IMR-90 (cell line): ENCODE data around the gene RANBP10. TPM values are rescaled to one million over a fixed set of nuclear protein-coding genes. Genes with fewer than 3 reads are reported as not detected.

ENCODE experiments used
- ATAC-seq: fragments of 200-7000 bp; cut with Tn5 transposase; 2 replicates; pipeline ENCODE4 v1.9.1; 2020; ENCODE audit warnings: low read depth, mild to moderate bottlenecking, moderate library complexity
- BruUV-seq: library from RNA; stranded (reverse); fragments of 400-500 nt; replicated peaks from 2 replicates; lab custom pipeline; 2021; lab: Mats Ljungman, UMichigan
- CTCF ChIA-PET: fragments of 300-600 bp; formaldehyde crosslinking; extraction: SDS; loops from one replicate; lab custom pipeline; 2021; ENCODE audit warnings: antibody characterized with exemption; lab: Yijun Ruan, JAX
- POLR2A ChIA-PET: fragments of 300-600 bp; sonication (Branson Sonifier 250); formaldehyde crosslinking; loops from one replicate; lab custom pipeline; 2022; ENCODE audit warnings: antibody characterized with exemption; ENCODE audit not compliant: unreplicated experiment; lab: Charles Lee
- DNase-seq: peaks from one replicate; pipeline ENCODE4 v3.0.0; 2013
- H2AFZ ChIP-seq: replicated peaks from 2 replicates; pipeline ENCODE3; 2013; ENCODE audit warnings: low read length, mild to moderate bottlenecking; ENCODE audit not compliant: poor library complexity
- H2AK5ac ChIP-seq: 2 replicates; pipeline ENCODE4 v1.6.1; 2013; ENCODE audit warnings: low read depth, low read length, inconsistent platforms
- H2AK9ac ChIP-seq: replicated peaks from 2 replicates; pipeline ENCODE3; 2013; ENCODE audit warnings: mild to moderate bottlenecking, low read depth, low read length, moderate library complexity; ENCODE audit not compliant: poor library complexity
- H2BK120ac ChIP-seq: 2 replicates; pipeline ENCODE4 v1.6.1; 2013; ENCODE audit warnings: low read depth, low read length, inconsistent platforms
- H2BK15ac ChIP-seq: 3 replicates; pipeline ENCODE4 v1.6.1; 2013; ENCODE audit warnings: low read depth, low read length, inconsistent platforms
- H2BK20ac ChIP-seq: 2 replicates; pipeline ENCODE4 v1.6.1; 2013; ENCODE audit warnings: low read depth, mild to moderate bottlenecking, inconsistent platforms, low read length, moderate library complexity
- H2BK5ac ChIP-seq: 2 replicates; pipeline ENCODE4 v1.6.1; 2013; ENCODE audit warnings: mild to moderate bottlenecking, low read depth, low read length, inconsistent platforms; ENCODE audit not compliant: poor library complexity, severe bottlenecking
- H3K14ac ChIP-seq: replicated peaks from 2 replicates; pipeline ENCODE4 v1.6.1; 2013; ENCODE audit warnings: low read depth, low read length, inconsistent platforms
- H3K18ac ChIP-seq: 2 replicates; pipeline ENCODE4 v1.6.1; 2013; ENCODE audit warnings: low read depth, low read length, control low read depth
- H3K23ac ChIP-seq: 2 replicates; pipeline ENCODE4 v1.6.1; 2013; ENCODE audit warnings: low read depth, low read length, inconsistent platforms
- H3K27ac ChIP-seq: 2 replicates; pipeline ENCODE4 v1.5.1; 2013; ENCODE audit warnings: mild to moderate bottlenecking, control low read depth, low read length; ENCODE audit not compliant: insufficient read depth
- H3K27me3 ChIP-seq: 2 replicates; pipeline ENCODE4 v1.6.1; 2013; ENCODE audit warnings: low read length; ENCODE audit not compliant: control insufficient read depth, insufficient read depth
- H3K36me3 ChIP-seq: 2 replicates; pipeline ENCODE4 v1.6.1; 2013; ENCODE audit warnings: low read length, mixed read lengths; ENCODE audit not compliant: control insufficient read depth, insufficient read depth
- H3K4ac ChIP-seq: 2 replicates; pipeline ENCODE4 v1.6.1; 2013; ENCODE audit warnings: low read depth, low read length, inconsistent platforms
- H3K4me1 ChIP-seq: 2 replicates; pipeline ENCODE4 v1.6.1; 2013; ENCODE audit warnings: low read length, mixed read lengths; ENCODE audit not compliant: control insufficient read depth, insufficient read depth
- H3K4me2 ChIP-seq: 2 replicates; pipeline ENCODE4 v1.6.1; 2013; ENCODE audit warnings: low read depth, mild to moderate bottlenecking, control low read depth, low read length, moderate library complexity
- H3K4me3 ChIP-seq: 2 replicates; pipeline ENCODE4 v1.5.1; 2013; ENCODE audit warnings: low read depth, mild to moderate bottlenecking, control low read depth, low read length, moderate library complexity; ENCODE audit not compliant: insufficient read depth
- H3K56ac ChIP-seq: 2 replicates; pipeline ENCODE4 v1.6.1; 2013; ENCODE audit warnings: low read length, inconsistent platforms; ENCODE audit not compliant: insufficient read depth; ENCODE audit errors: extremely low read depth
- H3K79me1 ChIP-seq, 2 experiments: 2 replicates each; pipeline ENCODE4 v1.6.1; 2013; ENCODE audit warnings: low read length in 2 of 2, inconsistent platforms in 1 of 2, low read depth in 1 of 2
- H3K9ac ChIP-seq: 2 replicates; pipeline ENCODE4 v1.6.1; 2013; ENCODE audit warnings: low read depth, low read length, control low read depth
- H3K9me1 ChIP-seq: 2 replicates; pipeline ENCODE4 v1.6.1; 2013; ENCODE audit warnings: low read length, inconsistent platforms; ENCODE audit not compliant: insufficient read depth
- H3K9me3 ChIP-seq: 2 replicates; pipeline ENCODE4 v1.6.1; 2013; ENCODE audit warnings: low read length; ENCODE audit not compliant: control insufficient read depth, insufficient read depth
- H4K20me1 ChIP-seq: 2 replicates; pipeline ENCODE4 v1.6.1; 2013; ENCODE audit warnings: low read length, inconsistent platforms; ENCODE audit not compliant: insufficient read depth
- H4K5ac ChIP-seq: 2 replicates; pipeline ENCODE4 v1.6.1; 2013; ENCODE audit warnings: mild to moderate bottlenecking, low read depth, low read length, control low read depth
- H4K8ac ChIP-seq, 2 experiments: 2 replicates each; pipeline ENCODE4 v1.6.1; 2013; ENCODE audit warnings: low read depth in 2 of 2, low read length in 2 of 2, control low read depth in 1 of 2, inconsistent platforms in 1 of 2
- H4K91ac ChIP-seq: 2 replicates; pipeline ENCODE4 v1.6.1; 2013; ENCODE audit warnings: low read depth, low read length, inconsistent platforms; ENCODE audit not compliant: insufficient read depth
- CEBPB ChIP-seq: IDR thresholded peaks from 2 replicates; pipeline ENCODE4 v1.6.1; 2012; ENCODE audit warnings: low read depth, low read length, improper control_type of control experiment
- CHD1 ChIP-seq: IDR thresholded peaks from 2 replicates; pipeline ENCODE4 v1.6.1; 2012; ENCODE audit warnings: low read depth, low read length, improper control_type of control experiment
- CTCF ChIP-seq: conservative IDR thresholded peaks from 2 replicates; pipeline ENCODE4 v1.5.1; 2012; ENCODE audit warnings: mild to moderate bottlenecking, low read depth, low read length, improper control_type of control experiment
- ELK1 ChIP-seq: fragments of 150-350 bp; IDR thresholded peaks from 2 replicates; pipeline ENCODE4 v1.6.1; 2016; ENCODE audit warnings: low read depth, mild to moderate bottlenecking, low read length, moderate library complexity, borderline replicate concordance
- FOS ChIP-seq: fragments of 150-350 bp; IDR thresholded peaks from 2 replicates; pipeline ENCODE4 v1.6.1; 2016; ENCODE audit warnings: low read depth, low read length
- MAZ ChIP-seq: IDR thresholded peaks from 2 replicates; pipeline ENCODE4 v1.6.1; 2012; ENCODE audit warnings: low read depth, mild to moderate bottlenecking, low read length, improper control_type of control experiment, moderate library complexity, borderline replicate concordance
- MXI1 ChIP-seq: IDR thresholded peaks from 2 replicates; pipeline ENCODE4 v1.6.1; 2012; ENCODE audit warnings: low read depth, mild to moderate bottlenecking, low read length, moderate library complexity, borderline replicate concordance
- NFE2L2 ChIP-seq: fragments of 150-350 bp; IDR thresholded peaks from 2 replicates; pipeline ENCODE4 v1.6.1; 2016; ENCODE audit warnings: low read depth, mild to moderate bottlenecking, low read length
- POLR2A ChIP-seq: IDR thresholded peaks from 2 replicates; pipeline ENCODE4 v1.6.1; 2012; ENCODE audit warnings: mild to moderate bottlenecking, low read depth, low read length
- RAD21 ChIP-seq: IDR thresholded peaks from 2 replicates; pipeline ENCODE4 v1.6.1; 2012; ENCODE audit warnings: low read length, improper control_type of control experiment
- RCOR1 ChIP-seq: IDR thresholded peaks from 2 replicates; pipeline ENCODE4 v1.6.1; 2012; ENCODE audit warnings: mild to moderate bottlenecking, low read length, improper control_type of control experiment; ENCODE audit not compliant: insufficient replicate concordance
- RFX5 ChIP-seq: IDR thresholded peaks from 2 replicates; pipeline ENCODE4 v1.8.0; 2012; ENCODE audit warnings: low read depth, mild to moderate bottlenecking, low read length, moderate library complexity
- SMC3 ChIP-seq: fragments of 150-350 bp; IDR thresholded peaks from 2 replicates; pipeline ENCODE4 v1.6.1; 2016; ENCODE audit warnings: low read depth, mild to moderate bottlenecking, antibody characterized with exemption, low read length, moderate library complexity
- USF2 ChIP-seq: fragments of 150-350 bp; IDR thresholded peaks from 2 replicates; pipeline ENCODE4 v1.6.1; 2017; ENCODE audit warnings: mild to moderate bottlenecking, antibody characterized with exemption, low read length, low read depth
- WGBS, 2 experiments: methylation state at CpG; one replicate each; pipeline versions ENCODE4 v1.1.5 to v1.1.7; 2013; ENCODE audit warnings: missing lambda C conversion rate in 2 of 2; ENCODE audit not compliant: insufficient read length in 1 of 2; ENCODE audit errors: extremely low coverage in 2 of 2; 5-methylcytosine and 5-hydroxymethylcytosine counted together
- dilution Hi-C: fragments of 300-500 bp; cut with HindIII; formaldehyde crosslinking; loops from one replicate; pipeline ENCODE4 v1.14.3; 2018; ENCODE audit warnings: low sequenced_read_pairs; ENCODE audit not compliant: unreplicated experiment
- in situ Hi-C: fragments of 300-500 bp; cut with MboI; formaldehyde crosslinking; loops from 3 replicates; pipeline ENCODE4 v1.14.3; 2019; ENCODE audit warnings: low sequenced_read_pairs, inconsistent platforms, mixed read lengths
- intact Hi-C: fragments of 100-400 bp; cut with micrococcal nuclease; formaldehyde crosslinking; loops from 2 replicates; pipeline ENCODE4 v1.10.0; 2022
- polyA plus RNA-seq, 3 experiments: library from polyadenylated mRNA; depleted of rRNA; stranded (reverse); fragments of >200 nt; gene quantifications; 2 replicates each; pipeline ENCODE4 v1.2.3, GENCODE V29; 2012; ENCODE audit warnings: low replicate concordance in 1 of 3
- total RNA-seq: library from RNA; depleted of rRNA; stranded (reverse); fragments of >200 nt; gene quantifications from 2 replicates; pipeline ENCODE4 v1.2.3, GENCODE V29; 2012

RANBP10 gene
- total and polyA plus RNA-seq, 2 of the 4 experiments (the other 2 are of a cell fraction), result 2.7 to 12.1 TPM

- no peak overlapping the region for H3K27ac ChIP-seq
- H3K27me3 ChIP-seq, result no peaks in the 10 kb centered on the region
- no peak overlapping the region for H2AK9ac ChIP-seq
- 0 out of 2 replicates have a peak, but pooled peaks cover 4% of the 10 kb centered on the region for H4K20me1 ChIP-seq
- no peak overlapping the region for H3K23ac ChIP-seq
- H2BK15ac ChIP-seq, result no peak overlapping the region
- no peaks in the 10 kb centered on the region for H3K9me3 ChIP-seq
- H3K79me1 ChIP-seq, result peaks cover 0 to 14% of the 10 kb centered on the region in 2 experiments; a peak in 2 of 4 replicates
- H3K18ac ChIP-seq, result no peak overlapping the region
- no peak overlapping the region for H2BK5ac ChIP-seq
- dilution Hi-C loops (no loop called here), in situ Hi-C loops (no loop called here), intact Hi-C loops (loop anchor here (10.0 kb wide), 1 partner anchor 359 kb away; no protein-coding TSS in a partner anchor)
- no peak overlapping the region for H2AFZ ChIP-seq
- H2BK20ac ChIP-seq, result no peak overlapping the region
- H4K8ac ChIP-seq, result no peak overlapping the region
- ATAC-seq, result no peak
- no peak overlapping the region for H4K91ac ChIP-seq
- H4K5ac ChIP-seq, result no peak overlapping the region
- TF ChIP-seq CHD1 (no peak), CEBPB (no peak), MXI1 (no peak), FOS (no peak), NFE2L2 (no peak), MAZ (no peak), SMC3 (no peak), USF2 (no peak), RAD21 (no peak), POLR2A (no peak), RCOR1 (no peak), CTCF (no peak), ELK1 (no peak), RFX5 (no peak)
- DNase-seq, result no peak
- no peak overlapping the region for H3K4ac ChIP-seq
- 0 out of 2 replicates have a peak, but pooled peaks cover 3% of the 10 kb centered on the region for H3K9me1 ChIP-seq
- no peak overlapping the region for H3K4me3 ChIP-seq
- H3K36me3 ChIP-seq, result peaks cover 12% of the 10 kb centered on the region; the same call in 1 of the 2 replicates
- WGBS, 2 experiments, result 98% methylated on average over 7 of the region's 17 CpGs; no CpG with 5 or more reads in 1 of the 2 experiments
- H3K4me1 ChIP-seq, result no peaks in the 10 kb centered on the region
- CTCF ChIA-PET, result no interaction called here
- BruUV-seq, result no TSS peak
- H3K56ac ChIP-seq, result no peak overlapping the region
- H3K9ac ChIP-seq, result no peak overlapping the region
- H3K14ac ChIP-seq, result no peak overlapping the region
- POLR2A ChIA-PET, result no interaction called here
- no peak overlapping the region for H2AK5ac ChIP-seq
- no peak overlapping the region for H3K4me2 ChIP-seq
- H2BK120ac ChIP-seq, result no peak overlapping the region
These were observed 130.8 kb downstream of the RANBP10 start for GRCh38 chr16:67675579-67675935.
